GM19328 (cell line): ENCODE data around the gene TFR2.
A peak's percentile ranks its signal among the peaks of the same experiment; 100 is the strongest.

Experiments
- ATAC-seq: cut with Tn5 transposase; IDR thresholded peaks from one replicate; pipeline ENCODE4 v1.9.1; 2021; ENCODE audit warnings: mild to moderate bottlenecking, moderate library complexity; ENCODE audit not compliant: unreplicated experiment

TFR2 gene

DNA sequence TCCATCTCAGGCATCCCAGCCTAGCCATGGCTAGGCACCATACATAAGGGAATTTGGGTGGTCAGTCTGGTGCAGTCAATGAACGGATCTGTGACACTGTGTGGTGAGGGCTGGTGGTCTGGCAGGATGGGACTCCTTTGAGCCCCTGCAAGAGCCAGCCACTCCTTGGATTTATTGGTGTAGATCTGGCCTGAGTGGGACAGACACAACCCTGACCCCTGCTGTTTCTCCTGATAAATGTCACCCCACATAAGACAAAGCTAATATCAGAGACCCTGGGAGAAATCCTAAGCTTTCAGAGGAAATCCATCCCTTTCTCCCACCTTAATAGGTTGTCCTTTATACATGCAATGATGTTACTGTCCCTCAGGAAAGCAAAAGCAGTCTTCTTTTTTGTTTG lies 52.9 kb downstream of the TFR2 start:
- no peak for ATAC-seq

DNA sequence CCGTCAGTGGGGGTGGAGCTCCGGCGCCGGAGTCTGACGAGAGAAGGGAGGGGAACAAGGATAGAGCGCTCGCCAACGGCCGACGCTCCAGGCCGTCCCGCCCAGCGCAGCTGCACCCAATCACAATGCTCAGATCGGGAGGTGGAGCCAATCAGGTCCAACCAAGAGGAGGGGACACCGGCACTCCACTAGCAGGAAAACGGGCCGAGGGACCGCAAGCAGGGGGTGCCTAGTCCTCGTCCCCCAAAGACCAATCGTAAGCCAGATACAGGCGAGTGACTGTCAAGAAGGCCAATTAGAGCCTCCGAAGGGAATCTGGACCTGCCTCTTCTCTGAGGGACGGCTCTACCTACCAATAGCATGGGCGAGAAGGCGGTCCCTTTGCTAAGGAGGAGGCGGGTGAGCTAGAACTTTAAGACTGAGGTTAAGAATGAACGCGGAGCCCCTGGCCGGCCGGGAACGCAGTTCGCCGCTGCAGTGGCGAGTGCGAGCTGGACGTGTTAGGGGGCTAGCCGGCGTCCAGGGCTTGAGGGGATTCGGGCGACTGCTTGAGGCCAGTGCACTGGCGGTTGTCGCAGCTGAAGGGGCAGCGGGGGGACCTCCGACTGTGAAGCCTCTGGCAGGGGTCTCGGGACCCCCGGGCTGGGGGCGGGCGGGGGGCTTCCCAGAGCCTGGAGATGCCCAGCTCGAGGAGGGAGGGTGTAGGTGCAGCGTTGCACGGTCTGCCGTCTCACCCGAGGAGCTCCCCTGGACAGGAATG lies 54.9 kb downstream of the TFR2 start, which contains the start of gene FBXO24:
FBXO24 (plus strand) TSS at position 63 of the 760 bp plus-strand sequence; CDS start at position 361, 298 bp downstream.
- peak; percentile 91 for ATAC-seq

DNA sequence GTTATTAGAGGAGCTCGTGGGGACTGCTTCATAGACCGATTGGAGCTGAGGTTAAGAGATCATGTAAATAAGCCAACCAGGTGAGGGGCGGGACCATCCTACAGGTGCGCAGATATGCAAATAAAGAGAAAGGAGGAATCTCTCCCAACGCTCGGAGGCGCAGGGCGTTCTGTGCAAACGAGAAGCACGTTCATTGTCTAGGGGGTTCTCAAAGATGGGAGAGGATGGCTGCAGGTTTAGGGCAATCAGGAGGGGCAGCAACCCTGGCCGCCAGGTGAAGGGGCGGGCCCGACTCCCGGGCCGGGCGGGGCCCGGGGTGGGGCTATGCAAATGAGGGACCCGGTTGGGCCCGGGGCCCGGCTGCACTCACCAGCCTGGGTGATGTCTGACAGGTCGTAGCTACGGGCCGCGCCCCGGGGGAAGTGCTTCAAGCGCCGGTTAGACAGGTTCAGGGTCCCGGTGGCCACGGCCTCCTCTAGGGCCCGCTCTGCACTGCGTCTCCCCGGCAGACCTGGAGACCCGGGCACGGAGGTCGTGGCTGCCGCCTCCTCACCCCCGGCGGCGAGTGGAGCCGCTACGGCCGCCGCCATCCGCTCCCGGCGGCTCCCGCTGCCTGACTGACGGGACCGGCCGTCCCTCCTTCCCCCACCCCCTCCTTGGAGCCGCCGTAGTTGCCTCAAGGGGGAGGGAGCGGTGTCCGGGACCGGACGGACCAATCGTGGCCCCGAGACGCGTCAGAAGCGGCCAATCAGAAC lies 55.7 kb downstream of the TFR2 start, which contains the start of gene LRCH4:
LRCH4 (minus strand) TSS at position 619 of the 755 bp plus-strand sequence; CDS start at position 590, 29 bp downstream.
- ATAC-seq = no peak

DNA sequence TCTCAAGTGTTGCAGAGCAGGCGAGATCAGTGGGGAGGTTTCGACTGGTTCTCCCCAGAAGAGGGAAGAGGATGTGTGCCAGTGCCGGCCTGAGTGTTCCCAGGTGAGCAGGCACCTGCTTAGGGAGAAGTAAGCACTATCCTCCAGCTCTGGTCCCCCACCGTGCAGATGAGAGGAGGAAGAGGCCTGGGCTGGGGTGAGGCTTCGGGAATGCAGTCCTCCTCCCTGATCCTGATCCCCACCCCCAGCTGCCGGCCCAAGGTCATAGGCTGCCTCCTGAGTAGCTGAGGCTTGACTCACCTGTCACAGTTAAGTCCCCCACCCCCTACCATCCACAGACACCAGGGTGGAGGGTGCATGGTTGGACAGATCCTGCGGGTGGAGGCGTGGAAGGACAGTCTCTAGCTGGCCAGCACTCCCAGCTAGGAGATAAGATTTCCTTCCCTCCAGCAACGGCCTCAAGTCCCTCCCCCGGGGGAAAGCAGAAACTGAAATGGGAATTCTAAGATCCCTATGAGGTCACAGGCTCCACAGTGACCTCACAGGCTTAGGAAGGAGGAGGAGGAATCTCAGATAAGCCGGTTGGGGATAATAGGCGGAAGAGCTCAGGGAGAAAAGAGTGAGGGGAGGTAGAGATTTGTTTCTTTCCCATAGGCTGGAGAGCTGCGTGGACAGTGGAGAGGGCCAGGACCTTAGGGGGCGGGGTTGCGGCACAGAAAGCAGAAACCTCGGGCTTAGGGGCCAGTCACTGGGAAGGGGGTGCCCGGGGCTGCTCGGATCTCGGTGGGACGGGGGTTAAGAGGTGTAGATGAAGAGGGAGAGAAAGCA lies 56.5 kb downstream of the TFR2 start:
- ATAC-seq = no peak

DNA sequence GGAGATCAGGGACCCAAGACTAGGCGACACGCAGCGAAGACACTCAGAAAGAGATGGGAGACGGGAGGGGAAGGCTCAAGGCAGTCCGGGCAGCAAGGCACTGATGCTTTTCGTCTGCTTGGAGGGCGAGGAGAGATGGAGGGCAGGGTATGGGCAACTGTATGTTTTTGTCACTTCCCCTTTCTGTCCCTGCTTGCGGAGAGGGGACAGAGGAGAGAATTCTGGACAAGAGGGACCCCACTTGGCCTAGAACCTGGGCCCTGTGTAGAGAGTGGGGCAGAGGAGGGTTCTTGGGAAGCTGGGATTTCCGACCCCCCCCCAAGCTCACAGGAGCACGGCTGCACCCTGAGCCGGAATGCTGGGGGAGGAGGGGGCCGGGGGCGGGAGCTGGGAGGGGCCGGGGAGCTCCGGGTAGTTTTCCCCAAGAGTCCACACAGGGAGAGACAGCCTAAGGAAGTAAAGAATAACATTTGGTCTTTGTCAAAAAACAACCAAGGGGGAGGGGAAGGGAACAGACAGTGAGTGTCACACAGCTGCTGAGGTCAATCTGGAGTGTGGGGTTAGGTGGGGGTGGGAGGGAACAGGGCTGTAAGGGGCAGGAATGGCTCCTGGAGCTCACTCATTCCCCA lies 57.2 kb downstream of the TFR2 start:
- ATAC-seq = no peak

DNA sequence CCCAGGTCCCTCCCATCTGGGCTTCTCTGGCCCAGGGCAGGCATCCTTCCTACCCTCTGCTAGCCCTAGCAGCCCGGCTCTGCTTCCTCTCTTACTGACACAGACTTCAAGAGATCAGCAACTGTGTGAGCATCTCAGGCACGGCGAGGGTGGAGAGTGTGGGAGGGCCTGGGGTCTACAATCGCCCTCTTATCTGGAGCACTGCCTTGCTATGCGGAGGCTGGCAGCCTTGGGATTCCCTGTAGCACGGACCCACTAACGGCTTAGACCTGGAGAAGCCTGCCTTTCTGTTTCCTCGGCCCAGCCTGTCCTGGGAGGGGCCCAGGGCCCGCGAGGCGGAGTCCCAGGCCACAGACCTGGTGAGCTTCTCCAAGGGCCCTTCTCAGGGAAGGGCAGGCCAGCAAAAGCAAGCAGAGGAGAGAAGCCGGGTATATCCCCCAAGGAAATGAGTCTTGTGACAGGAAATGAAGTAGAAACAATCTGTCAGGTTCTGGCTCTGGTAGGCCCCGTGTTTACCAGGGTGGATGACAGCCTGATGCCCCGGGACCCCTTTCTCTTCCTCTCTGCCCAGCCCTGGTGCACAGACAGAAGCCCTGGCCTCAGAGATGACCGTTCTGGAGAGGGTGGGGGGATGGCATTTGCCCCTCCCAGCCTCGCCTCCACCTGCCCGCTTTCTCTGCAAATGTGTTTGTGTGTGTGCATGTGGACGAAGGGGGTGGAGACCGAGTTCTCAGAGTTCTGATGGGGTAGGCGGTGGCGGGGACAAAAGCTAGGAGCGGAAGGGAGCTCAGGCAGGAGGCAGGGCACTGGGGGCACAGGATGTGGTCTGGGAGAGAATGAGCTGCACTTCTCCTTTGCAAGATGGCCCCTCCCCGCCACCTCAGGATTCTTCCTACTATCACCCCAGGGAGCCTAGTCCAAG lies 58.0 kb downstream of the TFR2 start:
- no peak for ATAC-seq

DNA sequence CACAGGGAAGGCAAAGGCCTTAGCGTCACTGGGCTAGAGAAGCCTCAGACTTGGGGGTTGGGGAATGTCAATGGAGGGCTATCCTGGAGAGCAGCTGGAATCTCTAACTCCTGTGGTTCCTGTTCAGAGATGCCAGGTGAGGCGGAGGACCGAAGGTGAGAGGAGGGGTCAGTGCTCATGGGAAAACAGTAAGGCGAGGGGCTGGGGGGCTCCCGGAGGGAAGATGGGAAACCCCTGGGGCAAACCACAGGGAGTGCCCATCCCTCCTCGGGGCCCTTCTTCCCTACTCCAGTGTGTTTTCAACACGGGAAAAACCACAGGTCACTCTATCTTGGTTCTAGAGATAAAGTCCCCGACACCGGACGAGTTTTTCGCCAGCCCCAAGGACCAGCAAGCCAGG lies 58.7 kb downstream of the TFR2 start:
- ATAC-seq = no peak

DNA sequence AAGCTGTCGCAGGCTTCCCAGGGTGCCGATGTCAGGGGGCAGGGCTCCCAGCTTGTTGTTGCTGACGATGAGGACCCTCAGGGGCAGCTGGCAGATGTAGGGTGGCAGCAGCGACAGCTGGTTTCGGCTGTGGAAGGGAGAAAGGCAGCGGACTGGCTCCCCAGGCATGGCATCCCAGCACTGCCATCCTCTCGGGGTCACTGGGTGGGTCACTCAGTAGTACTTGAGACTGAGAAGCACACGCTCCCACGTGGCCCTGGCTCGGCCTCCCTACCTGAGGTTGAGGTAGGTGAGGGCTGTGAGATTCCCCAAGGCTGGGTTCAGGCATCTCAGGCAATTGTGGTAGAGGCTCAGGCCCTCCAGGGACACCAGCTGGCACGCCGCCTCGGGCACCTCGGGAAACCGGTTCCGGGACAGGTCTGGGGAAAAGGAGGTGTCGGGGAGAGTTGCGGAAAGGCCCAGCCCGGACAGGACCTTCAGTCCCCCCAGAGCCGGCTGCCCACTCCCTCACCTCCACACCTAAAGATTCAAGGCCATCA lies 59.2 kb downstream of the TFR2 start:
- no peak for ATAC-seq

DNA sequence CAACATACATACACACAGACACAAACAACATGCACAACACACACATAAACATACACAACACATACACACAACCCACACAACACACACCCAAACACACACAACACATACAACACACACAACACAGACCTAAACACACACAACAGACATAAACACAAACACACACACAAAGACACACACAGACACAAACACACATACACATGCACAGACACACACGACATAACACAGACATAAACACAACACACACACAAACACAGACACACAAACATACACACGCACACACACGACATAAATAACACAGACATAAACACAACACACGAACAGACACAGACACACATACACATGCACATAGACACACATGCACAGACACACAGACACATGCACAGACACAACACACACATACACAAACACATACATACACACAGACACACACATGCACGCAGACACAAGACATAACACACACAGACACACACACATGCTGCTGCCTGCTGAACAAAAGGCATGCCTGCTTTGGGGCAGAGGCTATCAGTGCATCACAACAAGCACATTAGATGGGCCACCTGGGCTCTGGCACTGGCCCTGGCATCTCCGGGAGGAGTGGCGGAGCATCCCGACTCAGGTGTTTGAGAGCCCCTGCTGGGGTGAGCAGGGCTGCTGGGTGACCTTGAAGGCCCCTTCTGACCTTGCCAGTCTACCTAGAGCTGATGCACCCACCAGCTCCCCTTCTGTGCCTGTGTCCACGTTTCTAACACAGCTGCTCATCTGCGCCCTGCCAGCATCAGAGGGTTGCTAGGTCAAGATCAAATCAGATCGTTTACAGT lies 60.7 kb downstream of the TFR2 start:
- no peak for ATAC-seq

DNA sequence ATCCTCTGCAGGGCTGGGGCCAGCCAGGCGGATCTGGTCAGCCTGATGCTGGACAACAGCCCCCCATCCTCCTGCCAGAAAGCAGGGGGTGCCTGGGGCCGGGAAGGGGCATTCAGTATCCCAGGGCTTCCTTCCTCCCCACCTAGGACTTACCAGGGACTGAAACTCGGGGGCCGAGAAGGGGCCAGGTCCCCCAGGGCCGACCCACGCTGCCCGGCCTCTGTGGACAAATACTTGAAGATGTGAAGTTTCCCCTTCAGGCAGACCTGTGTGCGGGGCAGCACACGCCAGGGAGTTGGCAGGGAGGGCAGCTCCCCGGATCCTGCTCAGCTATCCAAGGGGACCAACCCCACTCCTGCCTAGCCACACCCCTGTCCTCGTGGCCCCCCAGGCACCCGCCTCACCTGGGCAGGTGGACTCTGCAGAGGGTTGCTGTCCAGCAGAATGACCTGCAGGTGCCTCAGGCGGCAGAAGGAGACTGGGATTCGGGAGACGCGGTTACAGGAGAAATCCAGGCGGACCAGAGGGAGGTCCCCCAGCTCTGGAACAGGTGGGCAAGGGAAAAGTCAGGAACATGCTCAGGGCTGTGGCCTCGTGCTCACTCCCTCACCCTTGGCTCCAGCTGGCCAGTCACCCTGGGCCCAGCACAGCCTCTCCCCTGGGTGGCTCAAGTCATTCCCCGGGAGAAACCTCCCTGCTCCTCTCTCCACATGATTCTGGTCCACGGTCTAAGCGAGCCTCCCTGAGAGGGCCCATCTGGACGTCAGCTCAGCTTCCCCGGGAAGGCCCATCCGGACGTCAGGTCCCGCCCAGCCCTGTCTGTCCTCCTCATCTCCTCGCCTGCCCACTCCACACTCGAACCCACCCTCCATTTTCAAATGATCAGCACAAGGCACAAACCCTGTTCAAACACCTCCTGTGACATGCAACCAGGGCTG lies 62.8 kb downstream of the TFR2 start:
- ATAC-seq = no peak

DNA sequence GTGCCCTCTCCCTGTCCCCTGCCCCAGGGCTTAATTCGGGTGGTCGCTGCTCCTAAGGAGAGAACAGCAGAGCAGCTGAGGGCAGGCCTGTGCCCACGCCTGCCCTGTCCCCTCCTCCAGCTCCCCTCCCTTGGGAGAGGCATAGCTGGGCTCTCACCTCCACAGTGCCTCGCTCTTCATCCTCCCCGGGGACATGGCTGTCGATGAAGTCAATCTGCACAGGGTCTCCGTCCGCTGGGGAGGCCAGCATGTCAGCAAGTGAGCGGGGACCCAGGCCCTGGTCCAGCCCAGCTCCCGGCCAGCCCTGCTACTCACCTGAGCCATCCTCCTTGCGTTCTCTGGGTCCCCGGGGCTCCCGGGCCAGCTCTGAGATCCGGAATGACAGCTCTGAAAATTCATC lies 63.8 kb downstream of the TFR2 start:
- ATAC-seq = no peak

DNA sequence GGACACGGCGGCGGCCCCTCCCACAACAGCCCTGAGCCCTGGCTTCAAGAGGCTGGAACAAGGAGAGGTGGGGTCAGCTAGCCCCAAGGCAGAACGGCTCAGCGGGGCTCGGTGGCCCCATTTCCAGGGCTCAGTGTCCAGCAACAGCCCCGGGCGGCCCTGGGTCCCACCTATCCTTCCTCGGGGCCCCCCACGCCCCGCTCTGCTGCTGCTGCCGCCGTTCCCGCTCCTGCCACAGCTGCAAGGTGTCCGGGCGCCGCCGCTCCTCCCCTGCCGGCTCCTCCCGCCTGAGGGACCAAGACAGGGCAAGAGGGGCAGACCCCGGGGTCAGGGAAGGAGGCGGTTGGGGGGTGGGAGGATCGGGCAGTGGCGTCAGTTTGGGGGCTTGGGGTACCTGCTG lies 64.2 kb downstream of the TFR2 start:
- ATAC-seq = no peak

DNA sequence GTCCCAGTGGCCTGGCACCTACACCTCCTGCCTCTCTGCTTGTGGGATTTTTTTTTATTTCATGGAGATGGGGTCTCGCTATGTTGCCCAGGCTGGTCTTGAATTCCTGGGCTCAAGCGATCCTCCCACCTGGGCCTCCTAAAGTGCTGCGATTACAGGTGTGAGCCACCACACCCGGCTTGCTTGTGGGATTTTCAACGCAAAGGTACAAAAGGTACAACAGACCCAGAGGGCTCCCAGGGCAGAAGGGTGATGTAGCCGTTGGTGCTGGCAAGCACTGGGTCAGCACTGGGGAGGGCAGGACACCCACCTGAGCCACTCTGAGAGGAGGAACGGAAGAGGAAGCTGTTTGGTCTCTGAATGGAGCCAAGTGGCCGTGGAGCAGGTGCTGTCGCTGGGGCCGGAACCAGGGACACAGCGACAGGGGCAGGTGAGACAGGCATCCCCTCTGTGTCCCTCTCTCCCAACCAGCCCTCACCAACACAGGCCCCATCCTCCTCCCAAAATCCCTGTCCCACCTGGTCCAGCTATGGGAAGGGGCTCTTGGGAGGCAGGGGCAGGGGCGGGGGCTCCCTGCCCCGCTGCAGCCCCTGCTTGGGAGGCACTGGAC lies 64.9 kb downstream of the TFR2 start:
- no peak for ATAC-seq

DNA sequence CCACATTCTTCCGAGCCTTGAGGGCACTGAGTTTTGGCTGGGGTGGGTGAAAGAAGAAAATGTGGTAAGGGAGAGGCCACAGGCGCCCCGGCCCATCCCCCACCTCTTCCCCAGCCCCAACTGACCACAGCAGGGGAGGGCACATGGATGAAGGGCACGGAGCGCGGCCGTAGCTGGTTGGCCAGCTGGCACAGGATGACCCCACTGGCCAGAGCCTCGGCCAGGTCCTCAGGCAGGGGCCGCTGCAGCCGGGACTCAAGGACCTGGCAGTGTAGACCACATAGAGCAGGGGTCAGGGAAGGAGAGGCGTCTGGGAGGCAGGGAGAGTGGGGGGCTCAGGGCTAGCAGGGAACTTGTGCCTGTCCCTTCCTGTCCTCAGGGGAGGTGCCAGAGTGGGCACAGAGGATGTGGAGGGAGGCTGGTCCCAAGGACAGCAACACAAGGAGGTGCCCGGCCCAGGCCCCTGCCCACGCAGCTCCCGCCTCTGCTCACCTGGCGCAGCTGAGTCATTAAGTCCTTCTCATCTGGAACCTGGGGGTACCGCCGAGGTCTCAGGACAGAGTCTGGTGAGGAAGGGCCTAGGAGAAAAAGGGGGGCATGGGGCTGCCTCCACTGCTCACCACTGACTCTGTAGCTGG lies 65.5 kb downstream of the TFR2 start:
- no peak for ATAC-seq

DNA sequence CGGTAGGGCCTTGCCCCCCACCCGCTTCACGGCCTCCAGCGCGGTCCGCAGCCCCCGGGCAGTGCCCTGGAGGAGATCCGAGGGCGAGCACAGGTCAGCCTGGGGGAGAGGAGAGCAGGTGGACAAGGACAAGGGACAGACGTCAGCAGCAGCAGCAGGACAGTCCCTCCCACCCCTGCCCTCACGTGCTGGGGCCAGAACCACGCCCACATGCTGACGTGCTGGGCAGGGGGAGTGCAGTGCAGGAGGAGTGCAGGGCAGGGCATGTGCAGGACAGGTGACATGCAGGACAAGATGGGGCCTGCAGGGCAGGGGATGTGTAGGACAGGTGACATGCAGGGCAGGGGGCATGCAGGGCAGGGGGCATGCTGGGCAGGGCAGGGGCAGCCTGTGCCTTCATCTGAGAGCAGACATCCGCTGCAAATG lies 66.1 kb downstream of the TFR2 start:
- no peak for ATAC-seq

DNA sequence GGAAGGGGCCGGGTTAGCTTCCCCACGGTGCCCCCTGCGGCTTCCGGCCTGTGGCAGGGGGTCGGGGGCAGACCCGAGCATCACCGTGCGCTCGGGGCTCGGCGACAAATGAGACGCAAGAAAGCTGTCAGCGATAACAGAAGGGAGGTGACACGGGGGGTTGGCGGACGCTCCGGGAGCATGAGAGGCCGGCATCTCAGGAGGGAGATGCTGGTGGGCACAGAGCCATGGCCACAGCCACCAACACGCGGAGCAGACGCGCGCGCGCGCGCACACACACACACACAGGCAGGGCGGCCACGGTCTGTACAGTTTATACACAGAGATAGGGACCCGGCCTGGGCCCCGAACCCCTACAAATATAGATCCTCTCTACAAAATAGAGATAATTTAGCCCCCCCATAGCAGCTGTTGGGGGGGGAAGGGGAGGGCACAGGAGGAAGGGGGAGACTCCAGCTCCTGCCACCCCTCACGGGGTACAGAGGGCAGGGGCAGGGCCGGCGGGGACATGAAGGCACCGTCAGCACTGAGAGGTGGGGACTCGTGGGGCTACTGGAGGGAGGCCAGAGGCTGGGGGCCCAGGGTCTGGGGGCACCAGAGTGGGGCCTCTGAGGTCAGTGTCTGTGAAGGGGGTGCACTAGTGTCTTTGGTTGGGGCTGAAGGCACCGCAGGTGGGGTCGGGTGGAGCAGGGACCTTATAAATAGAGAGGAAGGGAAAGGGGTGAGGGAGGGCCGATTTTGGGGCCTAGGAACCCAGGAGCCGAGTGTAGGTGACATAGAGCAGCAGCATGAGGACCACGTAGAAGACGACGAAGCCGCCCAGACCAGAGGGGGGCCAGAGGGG lies 66.8 kb downstream of the TFR2 start:
- no peak for ATAC-seq
